IMR-90 (cell line): Measurements from ENCODE around the gene CMKLR1. TPM values are rescaled to one million over a fixed set of nuclear protein-coding genes. Genes with fewer than 3 reads are reported as not detected.

Source experiments
- ATAC-seq: fragments of 200-7000 bp; cut with Tn5 transposase; 2 replicates; pipeline ENCODE4 v1.9.1; 2020; ENCODE audit warnings: low read depth, mild to moderate bottlenecking, moderate library complexity
- BruUV-seq: library from RNA; stranded (reverse); fragments of 400-500 nt; replicated peaks from 2 replicates; lab custom pipeline; 2021; lab: Mats Ljungman, UMichigan
- CTCF ChIA-PET: fragments of 300-600 bp; formaldehyde crosslinking; extraction: SDS; loops from one replicate; lab custom pipeline; 2021; ENCODE audit warnings: antibody characterized with exemption; lab: Yijun Ruan, JAX
- POLR2A ChIA-PET: fragments of 300-600 bp; sonication (Branson Sonifier 250); formaldehyde crosslinking; loops from one replicate; lab custom pipeline; 2022; ENCODE audit warnings: antibody characterized with exemption; ENCODE audit not compliant: unreplicated experiment; lab: Charles Lee
- DNase-seq: peaks from one replicate; pipeline ENCODE4 v3.0.0; 2013
- H2AFZ ChIP-seq: replicated peaks from 2 replicates; pipeline ENCODE3; 2013; ENCODE audit warnings: low read length, mild to moderate bottlenecking; ENCODE audit not compliant: poor library complexity
- H2AK5ac ChIP-seq: 2 replicates; pipeline ENCODE4 v1.6.1; 2013; ENCODE audit warnings: low read depth, low read length, inconsistent platforms
- H2AK9ac ChIP-seq: replicated peaks from 2 replicates; pipeline ENCODE3; 2013; ENCODE audit warnings: mild to moderate bottlenecking, low read depth, low read length, moderate library complexity; ENCODE audit not compliant: poor library complexity
- H2BK120ac ChIP-seq: 2 replicates; pipeline ENCODE4 v1.6.1; 2013; ENCODE audit warnings: low read depth, low read length, inconsistent platforms
- H2BK15ac ChIP-seq: 3 replicates; pipeline ENCODE4 v1.6.1; 2013; ENCODE audit warnings: low read depth, low read length, inconsistent platforms
- H2BK20ac ChIP-seq: 2 replicates; pipeline ENCODE4 v1.6.1; 2013; ENCODE audit warnings: low read depth, mild to moderate bottlenecking, inconsistent platforms, low read length, moderate library complexity
- H2BK5ac ChIP-seq: 2 replicates; pipeline ENCODE4 v1.6.1; 2013; ENCODE audit warnings: mild to moderate bottlenecking, low read depth, low read length, inconsistent platforms; ENCODE audit not compliant: poor library complexity, severe bottlenecking
- H3K14ac ChIP-seq: replicated peaks from 2 replicates; pipeline ENCODE4 v1.6.1; 2013; ENCODE audit warnings: low read depth, low read length, inconsistent platforms
- H3K18ac ChIP-seq: 2 replicates; pipeline ENCODE4 v1.6.1; 2013; ENCODE audit warnings: low read depth, low read length, control low read depth
- H3K23ac ChIP-seq: 2 replicates; pipeline ENCODE4 v1.6.1; 2013; ENCODE audit warnings: low read depth, low read length, inconsistent platforms
- H3K27ac ChIP-seq: 2 replicates; pipeline ENCODE4 v1.5.1; 2013; ENCODE audit warnings: mild to moderate bottlenecking, control low read depth, low read length; ENCODE audit not compliant: insufficient read depth
- H3K27me3 ChIP-seq: 2 replicates; pipeline ENCODE4 v1.6.1; 2013; ENCODE audit warnings: low read length; ENCODE audit not compliant: control insufficient read depth, insufficient read depth
- H3K36me3 ChIP-seq: 2 replicates; pipeline ENCODE4 v1.6.1; 2013; ENCODE audit warnings: low read length, mixed read lengths; ENCODE audit not compliant: control insufficient read depth, insufficient read depth
- H3K4ac ChIP-seq: 2 replicates; pipeline ENCODE4 v1.6.1; 2013; ENCODE audit warnings: low read depth, low read length, inconsistent platforms
- H3K4me1 ChIP-seq: 2 replicates; pipeline ENCODE4 v1.6.1; 2013; ENCODE audit warnings: low read length, mixed read lengths; ENCODE audit not compliant: control insufficient read depth, insufficient read depth
- H3K4me2 ChIP-seq: 2 replicates; pipeline ENCODE4 v1.6.1; 2013; ENCODE audit warnings: low read depth, mild to moderate bottlenecking, control low read depth, low read length, moderate library complexity
- H3K4me3 ChIP-seq: 2 replicates; pipeline ENCODE4 v1.5.1; 2013; ENCODE audit warnings: low read depth, mild to moderate bottlenecking, control low read depth, low read length, moderate library complexity; ENCODE audit not compliant: insufficient read depth
- H3K56ac ChIP-seq: 2 replicates; pipeline ENCODE4 v1.6.1; 2013; ENCODE audit warnings: low read length, inconsistent platforms; ENCODE audit not compliant: insufficient read depth; ENCODE audit errors: extremely low read depth
- H3K79me1 ChIP-seq, 2 experiments: 2 replicates each; pipeline ENCODE4 v1.6.1; 2013; ENCODE audit warnings: low read length in 2 of 2, inconsistent platforms in 1 of 2, low read depth in 1 of 2
- H3K9ac ChIP-seq: 2 replicates; pipeline ENCODE4 v1.6.1; 2013; ENCODE audit warnings: low read depth, low read length, control low read depth
- H3K9me1 ChIP-seq: 2 replicates; pipeline ENCODE4 v1.6.1; 2013; ENCODE audit warnings: low read length, inconsistent platforms; ENCODE audit not compliant: insufficient read depth
- H3K9me3 ChIP-seq: 2 replicates; pipeline ENCODE4 v1.6.1; 2013; ENCODE audit warnings: low read length; ENCODE audit not compliant: control insufficient read depth, insufficient read depth
- H4K20me1 ChIP-seq: 2 replicates; pipeline ENCODE4 v1.6.1; 2013; ENCODE audit warnings: low read length, inconsistent platforms; ENCODE audit not compliant: insufficient read depth
- H4K5ac ChIP-seq: 2 replicates; pipeline ENCODE4 v1.6.1; 2013; ENCODE audit warnings: mild to moderate bottlenecking, low read depth, low read length, control low read depth
- H4K8ac ChIP-seq, 2 experiments: 2 replicates each; pipeline ENCODE4 v1.6.1; 2013; ENCODE audit warnings: low read depth in 2 of 2, low read length in 2 of 2, control low read depth in 1 of 2, inconsistent platforms in 1 of 2
- H4K91ac ChIP-seq: 2 replicates; pipeline ENCODE4 v1.6.1; 2013; ENCODE audit warnings: low read depth, low read length, inconsistent platforms; ENCODE audit not compliant: insufficient read depth
- CHD1 ChIP-seq: IDR thresholded peaks from 2 replicates; pipeline ENCODE4 v1.6.1; 2012; ENCODE audit warnings: low read depth, low read length, improper control_type of control experiment
- MAZ ChIP-seq: IDR thresholded peaks from 2 replicates; pipeline ENCODE4 v1.6.1; 2012; ENCODE audit warnings: low read depth, mild to moderate bottlenecking, low read length, improper control_type of control experiment, moderate library complexity, borderline replicate concordance
- SMC3 ChIP-seq: fragments of 150-350 bp; IDR thresholded peaks from 2 replicates; pipeline ENCODE4 v1.6.1; 2016; ENCODE audit warnings: low read depth, mild to moderate bottlenecking, antibody characterized with exemption, low read length, moderate library complexity
- WGBS, 2 experiments: methylation state at CpG; one replicate each; pipeline versions ENCODE4 v1.1.5 to v1.1.7; 2013; ENCODE audit warnings: missing lambda C conversion rate in 2 of 2; ENCODE audit not compliant: insufficient read length in 1 of 2; ENCODE audit errors: extremely low coverage in 2 of 2; 5-methylcytosine and 5-hydroxymethylcytosine counted together
- dilution Hi-C: fragments of 300-500 bp; cut with HindIII; formaldehyde crosslinking; loops from one replicate; pipeline ENCODE4 v1.14.3; 2018; ENCODE audit warnings: low sequenced_read_pairs; ENCODE audit not compliant: unreplicated experiment
- in situ Hi-C: fragments of 300-500 bp; cut with MboI; formaldehyde crosslinking; loops from 3 replicates; pipeline ENCODE4 v1.14.3; 2019; ENCODE audit warnings: low sequenced_read_pairs, inconsistent platforms, mixed read lengths
- intact Hi-C: fragments of 100-400 bp; cut with micrococcal nuclease; formaldehyde crosslinking; loops from 2 replicates; pipeline ENCODE4 v1.10.0; 2022
- polyA plus RNA-seq, 3 experiments: library from polyadenylated mRNA; depleted of rRNA; stranded (reverse); fragments of >200 nt; gene quantifications; 2 replicates each; pipeline ENCODE4 v1.2.3, GENCODE V29; 2012; ENCODE audit warnings: low replicate concordance in 1 of 3
- total RNA-seq: library from RNA; depleted of rRNA; stranded (reverse); fragments of >200 nt; gene quantifications from 2 replicates; pipeline ENCODE4 v1.2.3, GENCODE V29; 2012
- TF ChIP-seq, protein P1 (sequence below): conservative IDR thresholded peaks from 2 replicates; pipeline ENCODE4 v1.5.1; 2012; ENCODE audit warnings: mild to moderate bottlenecking, low read depth, low read length, improper control_type of control experiment

CMKLR1 gene
- total and polyA plus RNA-seq, 2 of the 4 experiments (the other 2 are of a cell fraction): not detected

DNA sequence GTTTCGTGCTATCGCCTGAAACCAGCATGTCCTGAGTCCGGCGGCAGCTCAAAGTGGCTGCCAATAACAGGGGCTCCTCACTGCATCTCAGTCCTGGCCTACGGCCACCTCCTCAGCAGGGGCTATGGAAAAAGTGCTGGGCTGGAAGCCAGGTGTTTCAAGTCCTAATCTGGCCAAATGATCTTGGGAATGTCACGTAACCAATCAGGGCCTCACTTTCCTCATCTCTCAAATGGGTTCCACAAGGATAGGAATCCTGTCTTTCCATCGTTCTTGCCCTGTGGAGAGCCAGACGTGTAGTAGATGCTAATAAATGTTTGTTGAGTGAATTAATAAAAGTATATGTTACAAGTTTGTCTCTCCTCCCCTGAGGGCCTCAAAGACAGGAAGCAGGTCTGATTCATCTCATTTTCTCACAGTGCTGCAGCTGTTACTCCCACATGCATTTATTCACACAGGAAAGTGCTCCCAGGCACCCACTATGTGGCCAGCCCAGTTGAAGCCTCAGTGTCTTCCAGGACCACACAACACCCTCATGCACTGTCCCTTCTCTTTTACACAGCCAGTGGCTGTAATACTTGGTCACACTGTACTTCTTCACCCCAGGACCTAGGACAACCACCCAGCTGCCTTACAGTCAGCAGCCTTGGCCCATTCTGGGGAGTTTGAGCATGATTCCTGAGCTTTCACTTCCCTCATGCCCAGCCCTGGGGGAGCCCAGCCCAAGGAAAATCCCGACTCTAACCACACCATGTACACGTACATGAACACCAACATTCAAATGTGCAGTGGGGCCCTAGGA lies 5.0 kb downstream of the CMKLR1 start (continued):
- no peak for TF ChIP-seq MAZ

GRCh38 chr12:108332791-108333382 lies 6.2 kb downstream of the CMKLR1 start:
- H3K14ac ChIP-seq: no peak overlapping the region
- no peak overlapping the region for H2BK5ac ChIP-seq
- no peaks in the 10 kb centered on the region for H3K4me1 ChIP-seq
- ChIA-PET CTCF (no interaction called here), POLR2A (no interaction called here)
- intact Hi-C loops (no loop called here), in situ Hi-C loops (no loop called here), dilution Hi-C loops (no loop called here)
- H3K27ac ChIP-seq: no peak overlapping the region
- no peaks in the 10 kb centered on the region for H3K79me1 ChIP-seq
- H3K18ac ChIP-seq: no peak overlapping the region
- WGBS, 2 experiments: 0% methylated on average over 1 of the region's 3 CpGs; no CpG with 5 or more reads in 1 of the 2 experiments
- TF ChIP-seq CHD1 (no peak), SMC3 (no peak)
- TF ChIP-seq, protein P1, sequence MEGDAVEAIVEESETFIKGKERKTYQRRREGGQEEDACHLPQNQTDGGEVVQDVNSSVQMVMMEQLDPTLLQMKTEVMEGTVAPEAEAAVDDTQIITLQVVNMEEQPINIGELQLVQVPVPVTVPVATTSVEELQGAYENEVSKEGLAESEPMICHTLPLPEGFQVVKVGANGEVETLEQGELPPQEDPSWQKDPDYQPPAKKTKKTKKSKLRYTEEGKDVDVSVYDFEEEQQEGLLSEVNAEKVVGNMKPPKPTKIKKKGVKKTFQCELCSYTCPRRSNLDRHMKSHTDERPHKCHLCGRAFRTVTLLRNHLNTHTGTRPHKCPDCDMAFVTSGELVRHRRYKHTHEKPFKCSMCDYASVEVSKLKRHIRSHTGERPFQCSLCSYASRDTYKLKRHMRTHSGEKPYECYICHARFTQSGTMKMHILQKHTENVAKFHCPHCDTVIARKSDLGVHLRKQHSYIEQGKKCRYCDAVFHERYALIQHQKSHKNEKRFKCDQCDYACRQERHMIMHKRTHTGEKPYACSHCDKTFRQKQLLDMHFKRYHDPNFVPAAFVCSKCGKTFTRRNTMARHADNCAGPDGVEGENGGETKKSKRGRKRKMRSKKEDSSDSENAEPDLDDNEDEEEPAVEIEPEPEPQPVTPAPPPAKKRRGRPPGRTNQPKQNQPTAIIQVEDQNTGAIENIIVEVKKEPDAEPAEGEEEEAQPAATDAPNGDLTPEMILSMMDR: no peak
- no peak for ATAC-seq
- no peak overlapping the region for H2BK20ac ChIP-seq
- H4K8ac ChIP-seq: no peak overlapping the region
- no TSS peak for BruUV-seq
- H3K9me3 ChIP-seq: no peaks in the 10 kb centered on the region
- H3K9me1 ChIP-seq: no peaks in the 10 kb centered on the region
- no peaks in the 10 kb centered on the region for H4K20me1 ChIP-seq
- H3K56ac ChIP-seq: no peak overlapping the region
- H2BK15ac ChIP-seq: no peak overlapping the region
- H3K4ac ChIP-seq: no peak overlapping the region
- no peak for DNase-seq
- no peak overlapping the region for H4K91ac ChIP-seq
- no peak overlapping the region for H4K5ac ChIP-seq
- no peak overlapping the region for H3K4me2 ChIP-seq
- no peak overlapping the region for H3K4me3 ChIP-seq
- no peak overlapping the region for H2AK9ac ChIP-seq
- no peak overlapping the region for H2AK5ac ChIP-seq
- no peak overlapping the region for H2BK120ac ChIP-seq
- H3K36me3 ChIP-seq: no peaks in the 10 kb centered on the region
- no peaks in the 10 kb centered on the region for H3K27me3 ChIP-seq
- H3K23ac ChIP-seq: no peak overlapping the region
- H2AFZ ChIP-seq: no peak overlapping the region
- H3K9ac ChIP-seq: no peak overlapping the region
